H1 (cell line): Measurements from ENCODE around the gene EPHA3. TPM values are rescaled to one million over a fixed set of nuclear protein-coding genes. Genes with fewer than 3 reads are reported as not detected.

Source experiments
- CTCF ChIA-PET: fragments of 300-600 bp; sonication (Branson Sonifier 250); formaldehyde crosslinking; loops from one replicate; lab custom pipeline; 2021; ENCODE audit not compliant: partially characterized antibody; lab: Charles Lee
- POLR2A ChIA-PET: fragments of 300-600 bp; sonication (Branson Sonifier 250); formaldehyde crosslinking; loops from one replicate; lab custom pipeline; 2021; ENCODE audit warnings: inconsistent platforms; ENCODE audit not compliant: partially characterized antibody; lab: Charles Lee
- DNase-seq, 2 experiments: peaks; one replicate each; pipeline versions ENCODE4 v3.0.0 to v3.0.0-alpha.2; 2010 to 2022; ENCODE audit warnings: low spot score in 2 of 2, low read depth in 1 of 2, mixed read lengths in 1 of 2
- FAIRE-seq: peaks from 2 replicates; lab custom pipeline; 2011; peaks lifted over from hg19 to GRCh38; lab: Jason Lieb, UNC
- H2AFZ ChIP-seq: 2 replicates; pipeline ENCODE4 v1.8.1; 2012; ENCODE audit warnings: low read length, inconsistent platforms
- H2AK5ac ChIP-seq: 2 replicates; pipeline ENCODE4 v1.6.1; 2013; ENCODE audit warnings: low read depth, low read length
- H2BK120ac ChIP-seq: replicated peaks from 2 replicates; pipeline ENCODE3; 2013; ENCODE audit warnings: low read depth, low read length, inconsistent platforms
- H2BK12ac ChIP-seq: 2 replicates; pipeline ENCODE4 v1.6.1; 2013; ENCODE audit warnings: low read depth, low read length
- H2BK15ac ChIP-seq: 2 replicates; pipeline ENCODE4 v1.6.1; 2013; ENCODE audit warnings: low read length
- H2BK20ac ChIP-seq: 2 replicates; pipeline ENCODE4 v1.6.1; 2013; ENCODE audit warnings: low read length
- H2BK5ac ChIP-seq: 2 replicates; pipeline ENCODE4 v1.6.1; 2013; ENCODE audit warnings: low read depth, low read length
- H3K14ac ChIP-seq: 2 replicates; pipeline ENCODE4 v1.6.1; 2013; ENCODE audit warnings: inconsistent platforms; ENCODE audit not compliant: insufficient read length
- H3K18ac ChIP-seq: 2 replicates; pipeline ENCODE4 v1.6.1; 2013; ENCODE audit warnings: low read length; ENCODE audit errors: extremely low read depth
- H3K23ac ChIP-seq: 2 replicates; pipeline ENCODE4 v1.6.1; 2013; ENCODE audit warnings: inconsistent platforms; ENCODE audit not compliant: insufficient read length
- H3K23me2 ChIP-seq: 2 replicates; pipeline ENCODE4 v1.6.1; 2013; ENCODE audit warnings: low read depth, low read length
- H3K27ac ChIP-seq: 2 replicates; pipeline ENCODE4 v1.6.1; 2011; ENCODE audit warnings: low read depth, low read length, inconsistent platforms
- H3K27me3 ChIP-seq, 4 experiments: replicated peaks in 1 of 4; 1 replicate in 1 of 4; 2 replicates in 3 of 4; pipeline versions ENCODE4 v1.6.1 to v1.8.1; 2011 to 2013; ENCODE audit warnings: low read length in 3 of 4, mild to moderate bottlenecking in 3 of 4, inconsistent platforms in 2 of 4, mixed read lengths in 2 of 4, moderate library complexity in 1 of 4; ENCODE audit not compliant: control insufficient read depth in 3 of 4, insufficient read depth in 3 of 4; ENCODE audit errors: extremely low read depth in 1 of 4
- H3K36me3 ChIP-seq, 4 experiments: 2 replicates each; pipeline versions ENCODE4 v1.6.1 to v1.8.1; 2011 to 2013; ENCODE audit warnings: mild to moderate bottlenecking in 4 of 4, low read length in 3 of 4, moderate library complexity in 2 of 4, control low read depth in 1 of 4, inconsistent platforms in 1 of 4; ENCODE audit not compliant: insufficient read depth in 4 of 4, control insufficient read depth in 2 of 4
- H3K4ac ChIP-seq: replicated peaks from 2 replicates; pipeline ENCODE3; 2013; ENCODE audit warnings: low read length, low read depth, mixed read lengths, inconsistent platforms; ENCODE audit not compliant: insufficient read length
- H3K4me1 ChIP-seq, 4 experiments: replicated peaks in 1 of 4; 1 replicate in 1 of 4; 2 replicates in 3 of 4; pipeline versions ENCODE4 v1.6.1 to v1.8.1; 2011 to 2013; ENCODE audit warnings: low read length in 3 of 4, inconsistent platforms in 2 of 4, mixed read lengths in 1 of 4; ENCODE audit not compliant: insufficient read depth in 4 of 4, control insufficient read depth in 3 of 4
- H3K4me2 ChIP-seq, 2 experiments: 2 replicates each; pipeline versions ENCODE4 v1.6.1 to v1.8.1; 2011 to 2013; ENCODE audit warnings: low read depth in 2 of 2, low read length in 2 of 2, control low read depth in 1 of 2, inconsistent platforms in 1 of 2, mild to moderate bottlenecking in 1 of 2; ENCODE audit not compliant: insufficient read depth in 1 of 2
- H3K4me3 ChIP-seq, 4 experiments: fragments of 200-600, 300-600 bp in 1 of 4; sonication (generic), shearing (Covaris generic), sonication (Bioruptor Twin) in 1 of 4; 2 replicates each; pipeline versions ENCODE4 v1.5.1 to v1.8.1; 2011 to 2016; ENCODE audit warnings: low read length in 4 of 4, low read depth in 3 of 4, control low read depth in 2 of 4, inconsistent platforms in 2 of 4, mild to moderate bottlenecking in 2 of 4, mixed read lengths in 1 of 4, moderate library complexity in 1 of 4; ENCODE audit not compliant: insufficient read depth in 2 of 4; ENCODE audit errors: extremely low read depth in 1 of 4
- H3K56ac ChIP-seq: replicated peaks from 2 replicates; pipeline ENCODE3; 2013; ENCODE audit warnings: low read depth, mild to moderate bottlenecking, mixed read lengths, low read length, inconsistent platforms; ENCODE audit not compliant: insufficient read length
- H3K79me1 ChIP-seq: 2 replicates; pipeline ENCODE4 v1.6.1; 2013; ENCODE audit warnings: low read depth, low read length, control low read depth
- H3K79me2 ChIP-seq, 2 experiments: 2 replicates each; pipeline versions ENCODE4 v1.6.1 to v1.8.1; 2012 to 2013; ENCODE audit warnings: low read length in 2 of 2, mild to moderate bottlenecking in 2 of 2, inconsistent platforms in 1 of 2; ENCODE audit not compliant: insufficient read depth in 2 of 2, control insufficient read depth in 1 of 2
- H3K9ac ChIP-seq, 4 experiments: replicated peaks in 1 of 4; 1 replicate in 1 of 4; 2 replicates in 3 of 4; pipeline versions ENCODE4 v1.6.1 to v1.8.1; 2011 to 2013; ENCODE audit warnings: low read depth in 3 of 4, low read length in 3 of 4, control low read depth in 2 of 4, mild to moderate bottlenecking in 2 of 4, moderate library complexity in 2 of 4, inconsistent platforms in 1 of 4; ENCODE audit errors: extremely low read depth in 1 of 4
- H3K9me3 ChIP-seq, 2 experiments: 2 replicates each; pipeline versions ENCODE4 v1.6.1 to v1.8.1; 2012 to 2013; ENCODE audit warnings: mild to moderate bottlenecking in 2 of 2, moderate library complexity in 2 of 2, control low read depth in 1 of 2, inconsistent platforms in 1 of 2, low read depth in 1 of 2, low read length in 1 of 2, mixed read lengths in 1 of 2; ENCODE audit not compliant: insufficient read depth in 2 of 2
- H4K20me1 ChIP-seq, 2 experiments: replicated peaks in 1 of 2; 2 replicates each; pipeline versions ENCODE3 to v1.8.1; 2011 to 2013; ENCODE audit warnings: inconsistent platforms in 2 of 2, low read length in 2 of 2, mild to moderate bottlenecking in 1 of 2; ENCODE audit not compliant: insufficient read depth in 2 of 2, control insufficient read depth in 1 of 2
- H4K5ac ChIP-seq: 2 replicates; pipeline ENCODE4 v1.6.1; 2013; ENCODE audit warnings: low read length, low read depth, mixed read lengths, inconsistent platforms; ENCODE audit not compliant: insufficient read length
- H4K8ac ChIP-seq: 2 replicates; pipeline ENCODE4 v1.8.0; 2013; ENCODE audit warnings: mild to moderate bottlenecking, moderate library complexity, low read length, inconsistent platforms; ENCODE audit not compliant: insufficient read depth; ENCODE audit errors: extremely low read depth
- H4K91ac ChIP-seq: replicated peaks from 2 replicates; pipeline ENCODE3; 2013; ENCODE audit warnings: low read length, mixed read lengths, inconsistent platforms; ENCODE audit not compliant: insufficient read length
- WGBS, 2 experiments: shearing (Covaris generic) in 1 of 2; methylation state at CpG; one replicate each; pipeline versions ENCODE4 v1.1.6 to v1.1.7; 2013 to 2015; ENCODE audit warnings: low lambda C conversion rate in 2 of 2, mixed read lengths in 2 of 2, inconsistent platforms in 1 of 2, low coverage in 1 of 2, missing lambda C conversion rate in 1 of 2; ENCODE audit not compliant: insufficient replicate concordance in 2 of 2, insufficient coverage in 1 of 2, insufficient read length in 1 of 2; ENCODE audit errors: extremely low coverage in 1 of 2, missing lambda C conversion rate in 1 of 2; 5-methylcytosine and 5-hydroxymethylcytosine counted together
- polyA plus RNA-seq, 7 experiments: library from polyadenylated mRNA; depleted of rRNA in 3 of 7; stranded (reverse) in 5 of 7; unstranded in 2 of 7; fragments of >200 nt in 5 of 7; fragments of 200-250 nt in 2 of 7; gene quantifications; 1 replicate in 5 of 7; 2 replicates in 1 of 7; 4 replicates in 1 of 7; pipeline versions ENCODE4 v1.2.1 to v1.2.3, GENCODE V29; 2011 to 2013; ENCODE audit warnings: missing spikeins in 2 of 7, mixed read lengths in 2 of 7
- total RNA-seq: library from RNA; stranded (reverse); fragmentation: NEBNext Ultra II Directional; extraction: Animal tissue kit (Norgen Biotek cat#: 25700); gene quantifications from 2 replicates; pipeline ENCODE4 v1.2.1, GENCODE V29; 2021

Gene EPHA3
- total and polyA plus RNA-seq, 2 of the 8 experiments (the other 6 are each of a cell fraction or from before 2014, with no cell fraction given), result 0.09 to 0.22 TPM

GRCh38 chr3:89278302-89279025, 171.0 kb downstream of the EPHA3 start:
- no peak overlapping the region for H2BK20ac ChIP-seq
- no peaks in the 10 kb centered on the region for H4K20me1 ChIP-seq
- H3K9me3 ChIP-seq, result no peaks in the 10 kb centered on the region
- H3K56ac ChIP-seq, result no peak overlapping the region
- FAIRE-seq, result peak; percentile 100
- H3K79me2 ChIP-seq, result no peaks in the 10 kb centered on the region
- 0 out of 2 replicates have a peak overlapping the region, but pooled peaks have one; percentile 38 for H2BK5ac ChIP-seq
- H3K4me2 ChIP-seq, result peak overlapping the region in 1 of 2 experiments; percentile 33; a peak in 2 of 4 replicates
- no peak overlapping the region for H4K5ac ChIP-seq
- no peak overlapping the region for H3K23ac ChIP-seq
- no peak overlapping the region; the same call in 1 of the 2 replicates for H3K27ac ChIP-seq
- H3K36me3 ChIP-seq, result no peaks in the 10 kb centered on the region
- CTCF ChIA-PET, result interaction anchor here (0.6 to 2.2 kb wide), 5 partner anchors 9 to 250 kb away, joined by 3 to 10 read pairs (median 3); no protein-coding TSS in a partner anchor
- H2AK5ac ChIP-seq, result no peak overlapping the region
- no peak overlapping the region for H3K9ac ChIP-seq
- no peak overlapping the region for H2BK12ac ChIP-seq
- H4K91ac ChIP-seq, result no peak overlapping the region
- no peaks in the 10 kb centered on the region for H3K23me2 ChIP-seq
- no peaks in the 10 kb centered on the region for H3K79me1 ChIP-seq
- no peak overlapping the region for H2BK15ac ChIP-seq
- H3K27me3 ChIP-seq, result no peaks in the 10 kb centered on the region
- no peak overlapping the region for H2BK120ac ChIP-seq
- H2AFZ ChIP-seq, result no peak overlapping the region
- H4K8ac ChIP-seq, result no peak overlapping the region
- no peak overlapping the region for H3K4me3 ChIP-seq
- H3K4ac ChIP-seq, result no peak overlapping the region
- WGBS, 2 experiments, result 30% methylated on average over 9 of the region's 9 CpGs; no CpG with 5 or more reads in 1 of the 2 experiments
- peak; percentile 55 to 56 for DNase-seq
- POLR2A ChIA-PET, result interaction anchor here (0.5 to 2.1 kb wide), 3 partner anchors 10 to 33 kb away, joined by 3 to 4 read pairs (median 4); no protein-coding TSS in a partner anchor
- H3K18ac ChIP-seq, result no peak overlapping the region
- H3K4me1 ChIP-seq, result peaks cover 0 to 6% (median 3%) of the 10 kb centered on the region in 4 experiments; a peak in 4 of 7 replicates
- H3K14ac ChIP-seq, result no peak overlapping the region
